ENCODE measurements around the gene IVD. TPM values are rescaled to one million over a fixed set of nuclear protein-coding genes. Genes with fewer than 3 reads are reported as not detected.
"Not testable (repeated sequence)": the region's sequence is repeated elsewhere in the genome, so short reads cannot be mapped to it uniquely, and the experiment has no call there.

The IVD gene
- total RNA-seq, 1 donor from 2014 or later = 41.1 TPM

DNA sequence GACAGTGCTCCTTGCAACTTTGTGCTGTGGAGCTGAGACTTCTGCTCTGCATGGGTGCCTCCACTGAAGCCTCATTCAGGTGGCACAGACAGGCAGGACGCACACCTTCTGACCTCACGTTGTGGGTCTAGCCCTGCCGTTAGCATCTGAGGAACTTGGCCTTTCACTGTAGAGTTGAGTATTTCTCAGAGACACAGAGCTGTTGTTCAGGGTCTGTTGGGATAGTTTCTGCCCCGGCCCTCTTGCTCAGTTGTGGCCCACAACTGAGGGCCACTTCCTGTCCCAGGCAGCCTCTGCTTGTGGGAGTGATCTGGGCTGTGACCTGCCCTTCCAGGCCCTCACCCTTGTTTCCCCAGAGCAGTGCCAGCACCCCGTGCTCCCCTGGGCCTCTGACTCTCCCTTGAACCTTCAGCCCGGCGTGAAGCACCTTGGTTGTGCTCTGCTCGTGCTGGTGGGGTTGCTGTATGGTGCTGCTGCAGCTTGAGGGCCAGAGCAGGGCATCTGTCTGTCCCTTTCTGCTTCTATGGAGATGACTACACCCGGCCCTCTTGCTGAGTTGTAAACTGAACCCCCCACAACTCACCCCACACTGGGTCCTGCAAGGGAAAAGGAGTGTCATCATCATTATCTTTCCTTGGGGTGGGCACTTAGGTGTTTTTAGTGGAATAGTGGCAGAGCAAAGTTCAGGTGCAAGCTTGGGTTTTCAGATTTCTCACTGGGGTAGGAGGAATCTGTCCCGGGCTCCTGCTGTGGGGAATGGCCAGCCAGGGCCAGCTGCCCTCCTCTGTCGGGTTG, 46.9 kb downstream of the IVD start:
- Histone ChIP-seq H3K36me3 (ENCODE audit: control insufficient read depth, insufficient read depth, low read length) (no peaks in the 10 kb centered on the region), H3K27me3 (ENCODE audit: control insufficient read depth, insufficient read depth, low read length) (no peaks in the 10 kb centered on the region), H3K4me3 (ENCODE audit: low read depth, low read length) (no peak overlapping the region)
- DNase-seq (ENCODE audit: low read depth) = no peak
- TF ChIP-seq, protein P1, sequence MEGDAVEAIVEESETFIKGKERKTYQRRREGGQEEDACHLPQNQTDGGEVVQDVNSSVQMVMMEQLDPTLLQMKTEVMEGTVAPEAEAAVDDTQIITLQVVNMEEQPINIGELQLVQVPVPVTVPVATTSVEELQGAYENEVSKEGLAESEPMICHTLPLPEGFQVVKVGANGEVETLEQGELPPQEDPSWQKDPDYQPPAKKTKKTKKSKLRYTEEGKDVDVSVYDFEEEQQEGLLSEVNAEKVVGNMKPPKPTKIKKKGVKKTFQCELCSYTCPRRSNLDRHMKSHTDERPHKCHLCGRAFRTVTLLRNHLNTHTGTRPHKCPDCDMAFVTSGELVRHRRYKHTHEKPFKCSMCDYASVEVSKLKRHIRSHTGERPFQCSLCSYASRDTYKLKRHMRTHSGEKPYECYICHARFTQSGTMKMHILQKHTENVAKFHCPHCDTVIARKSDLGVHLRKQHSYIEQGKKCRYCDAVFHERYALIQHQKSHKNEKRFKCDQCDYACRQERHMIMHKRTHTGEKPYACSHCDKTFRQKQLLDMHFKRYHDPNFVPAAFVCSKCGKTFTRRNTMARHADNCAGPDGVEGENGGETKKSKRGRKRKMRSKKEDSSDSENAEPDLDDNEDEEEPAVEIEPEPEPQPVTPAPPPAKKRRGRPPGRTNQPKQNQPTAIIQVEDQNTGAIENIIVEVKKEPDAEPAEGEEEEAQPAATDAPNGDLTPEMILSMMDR (IDR thresholded peaks at IDR 0.05; ENCODE audit: insufficient read depth, low read length, poor library complexity, severe bottlenecking) = no peak

GRCh38 chr15:40453941-40454340, 48.3 kb downstream of the IVD start:
- H3K36me3 ChIP-seq (ENCODE audit: control insufficient read depth, insufficient read depth, low read length); H3K27me3 ChIP-seq (ENCODE audit: control insufficient read depth, insufficient read depth, low read length); DNase-seq (ENCODE audit: low read depth); H3K4me3 ChIP-seq (ENCODE audit: low read depth, low read length): not testable (repeated sequence)

DNA sequence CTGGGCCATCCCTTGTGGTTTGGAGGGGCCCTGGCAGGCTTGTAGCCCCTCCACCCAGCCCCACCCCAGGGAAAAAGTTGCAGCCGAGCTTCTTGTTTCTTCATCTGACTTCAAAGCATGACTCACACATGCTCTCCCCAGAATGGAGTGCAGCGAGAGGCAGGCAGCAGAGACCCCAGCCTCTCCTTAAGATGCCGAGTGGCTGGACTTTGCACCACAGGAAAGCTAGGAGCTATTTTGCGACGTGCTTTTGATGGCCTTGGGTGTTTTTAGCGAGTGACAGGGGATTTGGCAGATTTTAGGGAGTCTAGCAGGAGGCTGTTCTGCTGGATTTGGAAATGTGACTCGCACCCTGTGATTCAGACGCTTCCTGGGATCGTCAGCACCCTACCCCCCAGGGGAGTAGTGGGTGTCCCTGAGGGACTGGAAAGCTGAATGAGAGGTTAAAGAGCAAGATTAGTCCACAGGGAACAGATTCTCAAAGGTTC, 49.4 kb downstream of the IVD start:
- TF ChIP-seq, protein P1 (IDR thresholded peaks at IDR 0.05; ENCODE audit: insufficient read depth, low read length, poor library complexity, severe bottlenecking) = no peak
- DNase-seq (ENCODE audit: low read depth) = no peak

GRCh38 chr15:40456299-40456712, 50.7 kb downstream of the IVD start:
- Histone ChIP-seq H3K4me3 (ENCODE audit: low read depth, low read length) (no peak overlapping the region), H3K27me3 (ENCODE audit: control insufficient read depth, insufficient read depth, low read length) (no peaks in the 10 kb centered on the region), H3K36me3 (ENCODE audit: control insufficient read depth, insufficient read depth, low read length) (no peaks in the 10 kb centered on the region)
- DNase-seq (ENCODE audit: low read depth) = no peak
- TF ChIP-seq, protein P1 (IDR thresholded peaks at IDR 0.05; ENCODE audit: insufficient read depth, low read length, poor library complexity, severe bottlenecking) = no peak

More for the DNA sequence above, 49.4 kb downstream of the IVD start:
- H3K27me3 ChIP-seq (ENCODE audit: control insufficient read depth, insufficient read depth, low read length) = no peaks in the 10 kb centered on the region
- H3K4me3 ChIP-seq (ENCODE audit: low read depth, low read length) = no peak overlapping the region
- H3K36me3 ChIP-seq (ENCODE audit: control insufficient read depth, insufficient read depth, low read length) = no peaks in the 10 kb centered on the region

DNA sequence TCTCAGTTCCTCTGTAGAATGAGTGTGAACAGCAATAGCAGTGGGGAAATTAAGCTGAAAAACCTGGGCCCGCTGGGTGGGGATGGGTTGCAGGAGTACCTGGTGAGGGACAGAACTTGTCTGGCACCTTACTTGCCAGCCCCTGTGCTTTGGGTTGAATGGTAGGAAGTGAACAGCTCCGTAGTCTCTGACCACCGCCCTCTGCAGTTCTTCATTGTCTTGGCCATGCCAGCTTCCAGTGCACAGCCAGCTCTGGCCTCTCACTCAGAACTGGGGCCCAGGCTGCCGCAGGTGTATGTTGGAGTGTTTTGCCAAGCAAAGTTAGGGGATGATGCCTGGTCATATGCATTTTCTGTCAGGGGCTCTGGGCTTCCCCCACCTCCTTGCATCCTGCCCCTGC, 51.1 kb downstream of the IVD start:
- no peak for DNase-seq (ENCODE audit: low read depth)
- H3K27me3 ChIP-seq (ENCODE audit: control insufficient read depth, insufficient read depth, low read length) = no peaks in the 10 kb centered on the region
- TF ChIP-seq, protein P1 (IDR thresholded peaks at IDR 0.05; ENCODE audit: insufficient read depth, low read length, poor library complexity, severe bottlenecking) = no peak

GRCh38 chr15:40458495-40459371, 53.1 kb downstream of the IVD start:
- no peak overlapping the region for H3K4me3 ChIP-seq (ENCODE audit: low read depth, low read length)
- DNase-seq (ENCODE audit: low read depth) = no peak
- H3K36me3 ChIP-seq (ENCODE audit: control insufficient read depth, insufficient read depth, low read length) = no peaks in the 10 kb centered on the region
- TF ChIP-seq, protein P1 (IDR thresholded peaks at IDR 0.05; ENCODE audit: insufficient read depth, low read length, poor library complexity, severe bottlenecking) = no peak
- H3K27me3 ChIP-seq (ENCODE audit: control insufficient read depth, insufficient read depth, low read length) = no peaks in the 10 kb centered on the region

More for the DNA sequence above, 51.1 kb downstream of the IVD start:
- no peak overlapping the region for H3K4me3 ChIP-seq (ENCODE audit: low read depth, low read length)
- no peaks in the 10 kb centered on the region for H3K36me3 ChIP-seq (ENCODE audit: control insufficient read depth, insufficient read depth, low read length)

Measured in kidney epithelial cell (primary cell).